ENCODE data around the gene SF3B4.

DNA sequence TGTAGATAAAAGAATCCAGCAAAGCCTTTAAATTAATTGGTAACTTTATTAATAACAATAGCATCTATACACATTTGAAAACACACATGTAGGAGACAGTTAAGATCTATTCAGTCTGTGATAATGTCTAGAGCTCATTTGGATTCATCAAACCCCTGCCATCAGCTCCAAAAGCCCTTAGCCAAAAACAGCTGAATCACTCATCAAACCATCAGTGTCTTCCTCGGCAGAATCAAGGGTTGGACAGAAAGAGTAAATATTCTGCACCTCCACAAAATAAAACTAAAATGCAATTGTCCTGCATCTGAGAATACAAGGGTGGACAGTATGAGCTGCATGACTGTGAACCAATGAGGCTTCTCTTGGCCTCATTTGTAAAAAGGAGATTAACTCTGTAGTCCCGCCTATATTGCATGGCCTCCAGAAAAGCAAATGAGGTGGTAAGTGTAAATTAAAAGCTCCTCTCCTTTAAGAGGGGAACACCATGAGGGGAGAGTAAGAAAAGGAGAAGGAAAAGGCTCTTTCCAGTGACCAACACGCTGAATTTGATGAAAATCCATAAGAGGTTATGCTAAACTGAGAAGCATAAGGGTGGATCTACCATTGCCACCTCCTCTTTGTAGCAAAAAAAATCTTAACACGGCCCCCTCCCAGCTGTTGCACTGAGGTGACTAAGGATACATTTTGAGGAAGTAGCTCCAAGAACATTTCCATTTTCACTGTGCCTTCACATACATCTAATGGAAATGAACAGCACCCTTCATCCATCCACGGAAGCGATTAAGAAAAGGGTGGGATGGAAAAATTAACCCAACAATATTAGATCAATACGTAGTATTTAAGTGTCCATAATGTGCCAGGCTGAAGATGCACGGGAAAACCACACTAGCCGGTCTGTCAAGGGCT is 42.9 kb downstream of the SF3B4 start:
- TF ChIP-seq, protein P1, sequence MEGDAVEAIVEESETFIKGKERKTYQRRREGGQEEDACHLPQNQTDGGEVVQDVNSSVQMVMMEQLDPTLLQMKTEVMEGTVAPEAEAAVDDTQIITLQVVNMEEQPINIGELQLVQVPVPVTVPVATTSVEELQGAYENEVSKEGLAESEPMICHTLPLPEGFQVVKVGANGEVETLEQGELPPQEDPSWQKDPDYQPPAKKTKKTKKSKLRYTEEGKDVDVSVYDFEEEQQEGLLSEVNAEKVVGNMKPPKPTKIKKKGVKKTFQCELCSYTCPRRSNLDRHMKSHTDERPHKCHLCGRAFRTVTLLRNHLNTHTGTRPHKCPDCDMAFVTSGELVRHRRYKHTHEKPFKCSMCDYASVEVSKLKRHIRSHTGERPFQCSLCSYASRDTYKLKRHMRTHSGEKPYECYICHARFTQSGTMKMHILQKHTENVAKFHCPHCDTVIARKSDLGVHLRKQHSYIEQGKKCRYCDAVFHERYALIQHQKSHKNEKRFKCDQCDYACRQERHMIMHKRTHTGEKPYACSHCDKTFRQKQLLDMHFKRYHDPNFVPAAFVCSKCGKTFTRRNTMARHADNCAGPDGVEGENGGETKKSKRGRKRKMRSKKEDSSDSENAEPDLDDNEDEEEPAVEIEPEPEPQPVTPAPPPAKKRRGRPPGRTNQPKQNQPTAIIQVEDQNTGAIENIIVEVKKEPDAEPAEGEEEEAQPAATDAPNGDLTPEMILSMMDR (conservative IDR thresholded peaks at IDR 0.05; ENCODE audit: low read depth, low read length), result no peak
- no peak for TF ChIP-seq BHLHE40 (IDR thresholded peaks at IDR 0.05; ENCODE audit: low read depth, low read length)
- TF ChIP-seq RFX5 (IDR thresholded peaks at IDR 0.05; ENCODE audit: low read depth, low read length), result no peak
- TF ChIP-seq, protein P2, sequence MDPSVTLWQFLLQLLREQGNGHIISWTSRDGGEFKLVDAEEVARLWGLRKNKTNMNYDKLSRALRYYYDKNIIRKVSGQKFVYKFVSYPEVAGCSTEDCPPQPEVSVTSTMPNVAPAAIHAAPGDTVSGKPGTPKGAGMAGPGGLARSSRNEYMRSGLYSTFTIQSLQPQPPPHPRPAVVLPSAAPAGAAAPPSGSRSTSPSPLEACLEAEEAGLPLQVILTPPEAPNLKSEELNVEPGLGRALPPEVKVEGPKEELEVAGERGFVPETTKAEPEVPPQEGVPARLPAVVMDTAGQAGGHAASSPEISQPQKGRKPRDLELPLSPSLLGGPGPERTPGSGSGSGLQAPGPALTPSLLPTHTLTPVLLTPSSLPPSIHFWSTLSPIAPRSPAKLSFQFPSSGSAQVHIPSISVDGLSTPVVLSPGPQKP (IDR thresholded peaks at IDR 0.05; ENCODE audit: borderline replicate concordance, low read depth, low read length), result no peak
- TF ChIP-seq, protein P3, sequence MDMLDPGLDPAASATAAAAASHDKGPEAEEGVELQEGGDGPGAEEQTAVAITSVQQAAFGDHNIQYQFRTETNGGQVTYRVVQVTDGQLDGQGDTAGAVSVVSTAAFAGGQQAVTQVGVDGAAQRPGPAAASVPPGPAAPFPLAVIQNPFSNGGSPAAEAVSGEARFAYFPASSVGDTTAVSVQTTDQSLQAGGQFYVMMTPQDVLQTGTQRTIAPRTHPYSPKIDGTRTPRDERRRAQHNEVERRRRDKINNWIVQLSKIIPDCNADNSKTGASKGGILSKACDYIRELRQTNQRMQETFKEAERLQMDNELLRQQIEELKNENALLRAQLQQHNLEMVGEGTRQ (IDR thresholded peaks at IDR 0.05; ENCODE audit: low read depth, low read length), result no peak
- TF ChIP-seq CEBPB (IDR thresholded peaks at IDR 0.05; ENCODE audit: low read depth, low read length), result no peak
- no peak for TF ChIP-seq POLR2A (IDR thresholded peaks at IDR 0.05; ENCODE audit: low read depth, low read length)
- no peak for TF ChIP-seq MAZ (IDR thresholded peaks at IDR 0.05; ENCODE audit: borderline replicate concordance, low read depth, low read length)
- TF ChIP-seq SMC3 (IDR thresholded peaks at IDR 0.05; ENCODE audit: low read depth, low read length), result no peak
- TF ChIP-seq MXI1 (IDR thresholded peaks at IDR 0.05; ENCODE audit: borderline replicate concordance, low read depth, low read length), result no peak
- TF ChIP-seq FOS (IDR thresholded peaks at IDR 0.05; ENCODE audit: low read depth, low read length), result no peak
- TF ChIP-seq RAD21 (IDR thresholded peaks at IDR 0.05; ENCODE audit: low read length), result no peak
